HepG2 (cell line): ENCODE results near the gene UQCRHL. TPM values are rescaled to one million over a fixed set of nuclear protein-coding genes. Genes with fewer than 3 reads are reported as not detected.

ENCODE experiments used
- ATAC-seq: fragments of 200-7000 bp; cut with Tn5 transposase; 3 replicates; pipeline ENCODE4 v1.9.1; 2020; ENCODE audit warnings: mild to moderate bottlenecking, moderate library complexity
- BruUV-seq: library from RNA; stranded (reverse); fragments of 400-500 nt; replicated peaks from 2 replicates; lab custom pipeline; 2021; lab: Mats Ljungman, UMichigan
- CTCF ChIA-PET: fragments of 300-600 bp; formaldehyde crosslinking; extraction: SDS; loops from one replicate; lab custom pipeline; 2021; ENCODE audit warnings: low total read pairs, inconsistent platforms, low intra/inter-chr PET ratio; lab: Yijun Ruan, JAX
- POLR2A ChIA-PET: fragments of 350-600 bp; sonication (Branson Sonifier 250); formaldehyde crosslinking; loops from one replicate; lab custom pipeline; 2020; ENCODE audit warnings: antibody characterized with exemption, inconsistent platforms; lab: Yijun Ruan, JAX
- DNase-seq: peaks from one replicate; pipeline ENCODE4 v3.0.0-alpha.2; 2015; ENCODE audit warnings: low spot score
- FAIRE-seq: peaks from 3 replicates; lab custom pipeline; 2011; peaks lifted over from hg19 to GRCh38; lab: Jason Lieb, UNC
- H2AFZ ChIP-seq: one replicate; pipeline ENCODE4 v1.6.1; 2011; ENCODE audit warnings: low read length, inconsistent platforms
- H3K27ac ChIP-seq: fragments of 300-600 bp; 3 replicates; pipeline ENCODE4 v1.8.0; 2011; ENCODE audit warnings: mixed run types, mild to moderate bottlenecking, mixed read lengths, low read length, inconsistent platforms; ENCODE audit not compliant: insufficient read depth; ENCODE audit errors: extremely low read length
- H3K27me3 ChIP-seq, 2 experiments: fragments of 200-600 bp in 1 of 2; 2 replicates in 1 of 2; 3 replicates in 1 of 2; pipeline versions ENCODE4 v1.6.0 to v1.8.0; 2011; ENCODE audit warnings: low read length in 2 of 2, mild to moderate bottlenecking in 2 of 2, moderate library complexity in 2 of 2, inconsistent platforms in 1 of 2; ENCODE audit not compliant: insufficient read depth in 2 of 2, control insufficient read depth in 1 of 2
- H3K36me3 ChIP-seq, 2 experiments: fragments of 200-600 bp in 1 of 2; replicated peaks in 1 of 2; 2 replicates in 1 of 2; 3 replicates in 1 of 2; pipeline versions ENCODE4 v1.5.1 to v1.8.0; 2011; ENCODE audit warnings: low read length in 2 of 2, inconsistent platforms in 1 of 2; ENCODE audit not compliant: insufficient read depth in 2 of 2, control insufficient read depth in 1 of 2
- H3K4me1 ChIP-seq: 2 replicates; pipeline ENCODE4 v1.5.1; 2012; ENCODE audit warnings: low read length, inconsistent platforms; ENCODE audit not compliant: insufficient read depth
- H3K4me2 ChIP-seq: 2 replicates; pipeline ENCODE4 v1.6.0; 2011; ENCODE audit warnings: low read depth, low read length, inconsistent platforms
- H3K4me3 ChIP-seq, 3 experiments: fragments of 200-600 bp in 1 of 3; sonication (generic), shearing (Covaris generic) in 1 of 3; replicated peaks in 1 of 3; 2 replicates each; pipeline ENCODE4 v1.5.1; 2011 to 2016; ENCODE audit warnings: low read length in 3 of 3, inconsistent platforms in 2 of 3, low read depth in 2 of 3, mild to moderate bottlenecking in 2 of 3, control low read depth in 1 of 3, mixed read lengths in 1 of 3; ENCODE audit not compliant: insufficient read depth in 1 of 3
- H3K79me2 ChIP-seq: one replicate; pipeline ENCODE4 v1.6.1; 2011; ENCODE audit warnings: low read length, inconsistent platforms; ENCODE audit not compliant: insufficient read depth
- H3K9ac ChIP-seq: 2 replicates; pipeline ENCODE4 v1.6.0; 2011; ENCODE audit warnings: mild to moderate bottlenecking, low read depth, low read length, inconsistent platforms; ENCODE audit not compliant: insufficient read depth
- H3K9me3 ChIP-seq: 2 replicates; pipeline ENCODE4 v1.5.1; 2012; ENCODE audit warnings: mild to moderate bottlenecking, low read length
- H4K20me1 ChIP-seq: 2 replicates; pipeline ENCODE4 v1.6.0; 2011; ENCODE audit warnings: inconsistent platforms, mild to moderate bottlenecking, low read length, moderate library complexity; ENCODE audit not compliant: insufficient read depth
- KDM2A ChIP-seq: sonication (generic); formaldehyde crosslinking; IDR thresholded peaks from 2 replicates; pipeline ENCODE4 v1.4.0; 2020; ENCODE audit warnings: low read depth, missing genetic modification reagents, borderline replicate concordance
- MBNL3 ChIP-seq: fragments of 250-450 bp; sonication (Bioruptor Pico); conservative IDR thresholded peaks from 2 replicates; pipeline ENCODE4 v1.8.0; 2022; ENCODE audit warnings: mild to moderate bottlenecking, inconsistent platforms
- SOX5 ChIP-seq: IDR thresholded peaks from 2 replicates; pipeline ENCODE4 v1.6.1; 2016; ENCODE audit warnings: borderline replicate concordance
- SUZ12 ChIP-seq: fragments of 150-350 bp; IDR thresholded peaks from 2 replicates; pipeline ENCODE4 v1.6.1; 2014; ENCODE audit warnings: low read depth, low read length
- TOE1 ChIP-seq: sonication (generic); formaldehyde crosslinking; IDR thresholded peaks from 2 replicates; pipeline ENCODE4 v1.4.0; 2020; ENCODE audit warnings: mild to moderate bottlenecking, missing genetic modification reagents
- U2AF1 ChIP-seq: fragments of 200-400 bp; formaldehyde crosslinking; optimal IDR thresholded peaks from 2 replicates; pipeline ENCODE3; 2017; ENCODE audit warnings: mild to moderate bottlenecking, low read depth, low read length
- YY1 ChIP-seq: IDR thresholded peaks from 2 replicates; pipeline ENCODE4 v1.6.1; 2011; ENCODE audit warnings: low read length, low read depth, moderate library complexity, mild to moderate bottlenecking; ENCODE audit not compliant: insufficient read depth, insufficient replicate concordance
- ZBTB21 ChIP-seq: sonication (generic); formaldehyde crosslinking; IDR thresholded peaks from 2 replicates; pipeline ENCODE4 v1.4.0; 2020; ENCODE audit warnings: missing genetic modification reagents
- ZFYVE20 ChIP-seq: sonication (generic); formaldehyde crosslinking; IDR thresholded peaks from 2 replicates; pipeline ENCODE4 v1.8.0; 2023; ENCODE audit warnings: low read depth, mild to moderate bottlenecking, moderate library complexity, missing genetic modification reagents, borderline replicate concordance
- ZNF510 ChIP-seq: sonication (generic); formaldehyde crosslinking; IDR thresholded peaks from 2 replicates; pipeline ENCODE4 v1.4.0; 2020; ENCODE audit warnings: low read depth, mild to moderate bottlenecking, missing genetic modification reagents
- WGBS: methylation state at CpG from one replicate; pipeline ENCODE4 v1.1.6; 2017; ENCODE audit warnings: low lambda C conversion rate; 5-methylcytosine and 5-hydroxymethylcytosine counted together
- in situ Hi-C: cut with HindIII; loops from 2 replicates; pipeline ENCODE4 v1.10.0; 2017; ENCODE audit warnings: low pct_unique_long_range_greater_than_20kb; ENCODE audit not compliant: extremely low pct_ligation_motif_present
- intact Hi-C: fragments of 100-400 bp; cut with micrococcal nuclease; formaldehyde crosslinking; loops from one replicate; pipeline ENCODE4 v1.10.0; 2022; ENCODE audit not compliant: unreplicated experiment
- polyA plus RNA-seq, 8 experiments: library from polyadenylated mRNA; depleted of rRNA in 3 of 8; stranded (reverse) in 7 of 8; unstranded in 1 of 8; fragments of >200 nt; fragmentation: Illumina TruSeq in 4 of 8; extraction: Trizol in 4 of 8; gene quantifications; 2 replicates each; pipeline versions ENCODE4 v1.2.1 to v1.2.3, GENCODE V29; 2011 to 2016; ENCODE audit warnings: low read depth in 4 of 8, missing spikeins in 1 of 8, mixed read lengths in 1 of 8; ENCODE audit not compliant: insufficient read depth in 1 of 8
- total RNA-seq, 5 experiments: library from RNA; depleted of rRNA; stranded (reverse); fragments of >200 nt; fragmentation: Illumina TruSeq; extraction: Trizol; gene quantifications; 2 replicates each; pipeline ENCODE4 v1.2.3, GENCODE V29; 2016; ENCODE audit warnings: low read depth in 1 of 5

Gene UQCRHL
- total and polyA plus RNA-seq, 2 of the 13 experiments (the other 11 are each of a cell fraction or from before 2014, with no cell fraction given), result 1.8 to 2.3 TPM

- no peak overlapping the region for H3K9ac ChIP-seq
- no peak overlapping the region for H3K4me3 ChIP-seq
- FAIRE-seq (no peak), DNase-seq (no peak), ATAC-seq (no peak)
- no TSS peak for BruUV-seq
- TF ChIP-seq ZBTB21 (CRISPR knock-in tag) (no peak), ZFYVE20 (CRISPR knock-in tag) (no peak), SOX5 (CRISPR knock-in tag) (no peak), SUZ12 (no peak), KDM2A (CRISPR knock-in tag) (no peak), U2AF1 (no peak), MBNL3 (CRISPR knock-in tag) (no peak), TOE1 (CRISPR knock-in tag) (no peak), YY1 (no peak), ZNF510 (CRISPR knock-in tag) (no peak)
- intact Hi-C loops (no loop called here), in situ Hi-C loops (no loop called here)
- peaks cover 24% of the 10 kb centered on the region for H3K4me1 ChIP-seq
- H3K27me3 ChIP-seq, result no peaks in the 10 kb centered on the region; a peak in 2 of 5 replicates
- POLR2A ChIA-PET, result interaction anchor here (0.7 kb wide), 1 partner anchor 16 kb away, joined by 3 read pairs; no protein-coding TSS in a partner anchor
- peaks cover 92% of the 10 kb centered on the region for H3K79me2 ChIP-seq
- no peak overlapping the region for H2AFZ ChIP-seq
- H3K27ac ChIP-seq, result no peak overlapping the region
- no peak overlapping the region for H3K4me2 ChIP-seq
- WGBS, result 93% methylated on average over 2 of the region's 3 CpGs
- H3K9me3 ChIP-seq, result no peaks in the 10 kb centered on the region
- no peaks in the 10 kb centered on the region for H3K36me3 ChIP-seq
- CTCF ChIA-PET, result no interaction called here
- H4K20me1 ChIP-seq, result no peaks in the 10 kb centered on the region
Observed at GRCh38 chr1:15852828-15853302, 45.4 kb upstream of the UQCRHL start.
